Measurements from ENCODE around the gene PNPT1. TPM values are rescaled to one million over a fixed set of nuclear protein-coding genes. Genes with fewer than 3 reads are reported as not detected.

Gene PNPT1
- total and polyA plus RNA-seq, 9 of the 15 experiments (the other 6 are each of a cell fraction or from before 2014, with no cell fraction given), result 46.5 to 104 (median 62.7) TPM

- no peak for TF ChIP-seq ZNF655 (CRISPR knock-in tag; IDR thresholded peaks at IDR 0.05)
- TF ChIP-seq MEF2D (tag; conservative IDR thresholded peaks at IDR 0.05; ENCODE audit: low read depth), result no peak
- no peak for TF ChIP-seq CTCFL (IDR thresholded peaks at IDR 0.05; ENCODE audit: borderline replicate concordance, insufficient read depth, low read depth, low read length, poor library complexity, severe bottlenecking)
- TF ChIP-seq ZNF707 (CRISPR knock-in tag; conservative IDR thresholded peaks at IDR 0.05), result no peak
- no peak for TF ChIP-seq SMARCB1 (IDR thresholded peaks at IDR 0.05; ENCODE audit: insufficient read length, low read depth)
- TF ChIP-seq GABPB1 (CRISPR knock-in tag; IDR thresholded peaks at IDR 0.05), result peak; percentile 82
- peak; percentile 94 for TF ChIP-seq POU5F1 (IDR thresholded peaks at IDR 0.05; ENCODE audit: borderline replicate concordance, low read depth, low read length, partially characterized antibody)
- no peak for TF ChIP-seq FOSL1 (tag; conservative IDR thresholded peaks at IDR 0.05)
- TF ChIP-seq BRF1 (IDR thresholded peaks at IDR 0.05; ENCODE audit: borderline replicate concordance, extremely low read depth, insufficient read length), result no peak
- TF ChIP-seq SMAD1 (IDR thresholded peaks at IDR 0.05; ENCODE audit: low read depth, low read length, partially characterized antibody), result peak; percentile 23
- no peak for TF ChIP-seq ZNF511 (CRISPR knock-in tag; IDR thresholded peaks at IDR 0.05)
- no peak for TF ChIP-seq ZNF165 (CRISPR knock-in tag; IDR thresholded peaks at IDR 0.05; ENCODE audit: borderline replicate concordance)
- TF ChIP-seq NONO (IDR thresholded peaks at IDR 0.05; ENCODE audit: low read depth in 2 of 2, low read length in 1 of 2), result no peak
- TF ChIP-seq SREBF1 (IDR thresholded peaks at IDR 0.05; ENCODE audit: borderline replicate concordance, low read depth, low read length), result no peak
- TF ChIP-seq UBTF (IDR thresholded peaks at IDR 0.05; ENCODE audit: borderline replicate concordance in 1 of 2, low read depth in 2 of 2, low read length in 2 of 2), result no peak
These were observed at the start of gene PNPT1 (continued) for GRCh38 chr2:55693181-55694125.

All from K562 (cell line).